SH-SY5Y (cell line): ENCODE measurements around the gene STAM.

Source experiments
- GATA2 ChIP-seq: IDR thresholded peaks from 2 replicates; pipeline ENCODE4 v1.6.1; 2011; ENCODE audit warnings: mild to moderate bottlenecking, low read depth, low read length
- GATA3 ChIP-seq: IDR thresholded peaks from 2 replicates; pipeline ENCODE4 v1.6.1; 2011; ENCODE audit warnings: low read depth, mild to moderate bottlenecking, low read length, moderate library complexity

DNA sequence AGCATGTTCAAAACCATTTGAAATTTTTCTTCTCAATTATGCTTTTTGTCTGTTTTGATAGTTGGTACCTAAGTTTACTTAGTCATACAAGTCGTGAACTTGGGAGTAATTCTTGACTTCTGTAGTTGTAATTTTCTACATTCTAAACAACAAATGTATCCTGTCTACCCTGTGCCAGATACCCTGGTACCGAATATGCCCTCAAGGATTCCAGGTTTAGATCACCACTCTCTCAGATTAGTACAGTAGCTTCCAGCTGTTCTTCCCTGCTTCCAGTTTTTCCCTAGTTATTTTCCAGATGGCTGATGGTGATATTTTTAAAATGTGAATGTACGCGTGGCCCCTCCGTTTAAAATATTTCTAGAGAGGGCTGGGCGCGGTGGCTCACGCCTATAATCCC, 6.5 kb downstream of the STAM start:
- TF ChIP-seq GATA2 (no peak), GATA3 (no peak)
